ENCODE data around the gene TNFSF13B.

DNA sequence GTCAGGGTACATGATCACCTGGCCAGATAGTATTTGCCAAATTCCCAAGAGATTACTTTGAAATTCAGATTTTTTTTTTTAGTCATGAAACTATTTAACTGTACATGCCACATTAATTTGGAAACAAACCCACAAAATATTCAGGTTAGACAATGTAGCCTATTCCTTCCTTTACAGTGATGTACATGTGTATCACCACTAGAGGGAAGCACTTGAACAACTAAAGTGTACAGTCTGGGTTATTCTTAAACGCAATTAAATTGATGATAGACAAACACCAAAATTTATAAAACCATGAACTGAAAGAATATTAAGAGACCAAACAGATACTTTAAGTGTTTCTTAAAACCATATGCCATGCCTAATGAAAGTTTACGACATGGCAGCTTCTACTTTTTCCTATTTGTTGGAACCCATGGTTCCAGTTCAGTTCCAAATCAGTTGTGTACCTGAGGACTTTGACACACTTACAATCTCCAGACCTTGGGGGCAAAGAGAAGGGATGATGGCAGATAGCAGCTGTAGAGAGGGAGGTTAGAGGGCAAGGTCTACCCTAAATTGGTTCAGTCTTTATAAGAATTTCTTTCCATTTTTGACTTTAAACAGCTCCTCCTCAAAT, 52.8 kb downstream of the TNFSF13B start:
- TF ChIP-seq EZH2 (IDR thresholded peaks at IDR 0.05; ENCODE audit: borderline replicate concordance, low read depth, low read length, poor library complexity, severe bottlenecking): no peak
- TF ChIP-seq, protein P1, sequence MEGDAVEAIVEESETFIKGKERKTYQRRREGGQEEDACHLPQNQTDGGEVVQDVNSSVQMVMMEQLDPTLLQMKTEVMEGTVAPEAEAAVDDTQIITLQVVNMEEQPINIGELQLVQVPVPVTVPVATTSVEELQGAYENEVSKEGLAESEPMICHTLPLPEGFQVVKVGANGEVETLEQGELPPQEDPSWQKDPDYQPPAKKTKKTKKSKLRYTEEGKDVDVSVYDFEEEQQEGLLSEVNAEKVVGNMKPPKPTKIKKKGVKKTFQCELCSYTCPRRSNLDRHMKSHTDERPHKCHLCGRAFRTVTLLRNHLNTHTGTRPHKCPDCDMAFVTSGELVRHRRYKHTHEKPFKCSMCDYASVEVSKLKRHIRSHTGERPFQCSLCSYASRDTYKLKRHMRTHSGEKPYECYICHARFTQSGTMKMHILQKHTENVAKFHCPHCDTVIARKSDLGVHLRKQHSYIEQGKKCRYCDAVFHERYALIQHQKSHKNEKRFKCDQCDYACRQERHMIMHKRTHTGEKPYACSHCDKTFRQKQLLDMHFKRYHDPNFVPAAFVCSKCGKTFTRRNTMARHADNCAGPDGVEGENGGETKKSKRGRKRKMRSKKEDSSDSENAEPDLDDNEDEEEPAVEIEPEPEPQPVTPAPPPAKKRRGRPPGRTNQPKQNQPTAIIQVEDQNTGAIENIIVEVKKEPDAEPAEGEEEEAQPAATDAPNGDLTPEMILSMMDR (conservative IDR thresholded peaks at IDR 0.05; ENCODE audit: low read depth, low read length): peak; percentile 78
